Endodermal cell (in vitro differentiated cells): ENCODE measurements around the gene CAMTA1. TPM values are rescaled to one million over a fixed set of nuclear protein-coding genes. Genes with fewer than 3 reads are reported as not detected.

ENCODE experiments used
- DNase-seq: peaks from one replicate; pipeline ENCODE4 v3.0.0-alpha.2; 2017
- H3K27ac ChIP-seq: 2 replicates; pipeline ENCODE4 v1.5.1; 2013; ENCODE audit warnings: mild to moderate bottlenecking, low read depth, low read length, moderate library complexity
- H3K27me3 ChIP-seq: 2 replicates; pipeline ENCODE4 v1.6.1; 2013; ENCODE audit warnings: mild to moderate bottlenecking, low read length, moderate library complexity; ENCODE audit not compliant: insufficient read depth, control insufficient read depth, poor library complexity, severe bottlenecking
- H3K36me3 ChIP-seq: 2 replicates; pipeline ENCODE4 v1.7.0; 2013; ENCODE audit warnings: mild to moderate bottlenecking, low read length, moderate library complexity; ENCODE audit not compliant: control insufficient read depth, insufficient read depth
- H3K4me1 ChIP-seq: one replicate; pipeline ENCODE4 v1.7.0; 2013; ENCODE audit warnings: low read length; ENCODE audit not compliant: control insufficient read depth, insufficient read depth
- H3K4me3 ChIP-seq: 2 replicates; pipeline ENCODE4 v1.5.1; 2013; ENCODE audit warnings: mild to moderate bottlenecking, low read length, moderate library complexity
- H3K9ac ChIP-seq: 2 replicates; pipeline ENCODE4 v1.6.1; 2013; ENCODE audit warnings: mild to moderate bottlenecking, low read length, moderate library complexity; ENCODE audit not compliant: poor library complexity, severe bottlenecking; ENCODE audit errors: extremely low read depth
- H3K9me3 ChIP-seq: 2 replicates; pipeline ENCODE4 v1.6.1; 2013; ENCODE audit warnings: mild to moderate bottlenecking, low read length, moderate library complexity; ENCODE audit not compliant: control insufficient read depth
- H3K27ac Mint-ChIP-seq: 2 replicates; pipeline ENCODE4 v1.8.0; 2020; ENCODE audit warnings: mixed read lengths
- H3K27me3 Mint-ChIP-seq: 2 replicates; pipeline ENCODE4 v1.8.0; 2021; ENCODE audit warnings: mild to moderate bottlenecking, mixed read lengths; ENCODE audit not compliant: insufficient read depth
- H3K36me3 Mint-ChIP-seq: 2 replicates; pipeline ENCODE4 v1.8.0; 2020; ENCODE audit warnings: low read depth, mixed read lengths
- H3K4me1 Mint-ChIP-seq: 2 replicates; pipeline ENCODE4 v1.8.0; 2020; ENCODE audit warnings: mixed read lengths
- H3K4me3 Mint-ChIP-seq: 2 replicates; pipeline ENCODE4 v1.8.0; 2020; ENCODE audit warnings: mild to moderate bottlenecking, moderate library complexity, mixed read lengths
- H3K9me3 Mint-ChIP-seq: 2 replicates; pipeline ENCODE4 v1.8.0; 2020; ENCODE audit warnings: mild to moderate bottlenecking, mixed read lengths
- WGBS, 2 experiments: methylation state at CpG; one replicate each; pipeline versions ENCODE4 v1.1.5 to v1.1.7; 2013; ENCODE audit warnings: missing lambda C conversion rate in 2 of 2, mixed read lengths in 1 of 2; ENCODE audit not compliant: insufficient coverage in 1 of 2, insufficient read length in 1 of 2; 5-methylcytosine and 5-hydroxymethylcytosine counted together
- total RNA-seq, 2 donors: library from RNA; stranded (reverse); fragmentation: NEBNext Ultra II Directional in 1 of 2; extraction: Animal tissue kit (Norgen Biotek cat#: 25700) in 1 of 2; gene quantifications; 2 replicates in 1 of 2; 3 replicates in 1 of 2; pipeline ENCODE4 v1.2.1, GENCODE V29; 2021
- TF ChIP-seq, protein P1 (sequence below): fragments of 200-600 bp; sonication (generic); conservative IDR thresholded peaks from 2 replicates; pipeline ENCODE4 v1.5.0; 2021; ENCODE audit warnings: antibody characterized with exemption, mild to moderate bottlenecking

CAMTA1 gene
- total RNA-seq, 2 donors from 2014 or later, result 123 to 137 TPM

DNA sequence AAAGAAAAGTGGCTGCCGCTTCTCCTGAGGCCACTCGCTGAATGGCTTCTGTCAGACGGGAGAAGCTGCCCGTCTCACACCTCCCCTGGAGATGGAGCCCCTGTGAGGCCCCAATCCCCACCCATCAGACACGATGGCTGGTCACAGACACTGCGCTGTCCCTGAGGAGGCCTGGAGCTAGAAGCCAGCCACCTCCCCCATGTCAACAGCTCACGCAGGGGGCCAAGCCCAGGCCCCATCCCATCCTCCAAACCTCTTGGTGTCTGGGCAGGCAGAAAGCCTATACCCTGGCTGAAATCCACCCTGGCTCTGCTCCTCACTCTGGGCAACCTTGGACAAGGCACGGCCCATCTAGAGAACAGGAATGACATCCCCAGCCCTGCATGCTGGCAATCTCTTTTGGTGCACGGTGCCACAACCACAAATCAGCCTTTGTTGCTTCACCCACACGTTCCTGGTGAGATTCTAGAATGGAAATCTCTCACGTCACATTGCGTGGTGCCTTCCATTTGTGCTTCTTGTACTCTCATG, 711.9 kb downstream of the CAMTA1 start:
- no peak for DNase-seq
- WGBS, 2 experiments, result 89 to 90% methylated on average over 7 to 12 of the region's 12 CpGs
- Mint-ChIP-seq H3K4me3 (no peak overlapping the region), H3K36me3 (no peaks in the 10 kb centered on the region), H3K9me3 (peaks cover 3% of the 10 kb centered on the region), H3K4me1 (no peaks in the 10 kb centered on the region), H3K27me3 (no peaks in the 10 kb centered on the region), H3K27ac (no peak overlapping the region)
- H3K36me3 ChIP-seq, result no peaks in the 10 kb centered on the region
- H3K4me3 ChIP-seq, result no peak overlapping the region
- H3K9me3 ChIP-seq, result no peaks in the 10 kb centered on the region
- H3K27ac ChIP-seq, result no peak overlapping the region
- no peak overlapping the region for H3K9ac ChIP-seq
- H3K27me3 ChIP-seq, result no peaks in the 10 kb centered on the region
- TF ChIP-seq, protein P1, sequence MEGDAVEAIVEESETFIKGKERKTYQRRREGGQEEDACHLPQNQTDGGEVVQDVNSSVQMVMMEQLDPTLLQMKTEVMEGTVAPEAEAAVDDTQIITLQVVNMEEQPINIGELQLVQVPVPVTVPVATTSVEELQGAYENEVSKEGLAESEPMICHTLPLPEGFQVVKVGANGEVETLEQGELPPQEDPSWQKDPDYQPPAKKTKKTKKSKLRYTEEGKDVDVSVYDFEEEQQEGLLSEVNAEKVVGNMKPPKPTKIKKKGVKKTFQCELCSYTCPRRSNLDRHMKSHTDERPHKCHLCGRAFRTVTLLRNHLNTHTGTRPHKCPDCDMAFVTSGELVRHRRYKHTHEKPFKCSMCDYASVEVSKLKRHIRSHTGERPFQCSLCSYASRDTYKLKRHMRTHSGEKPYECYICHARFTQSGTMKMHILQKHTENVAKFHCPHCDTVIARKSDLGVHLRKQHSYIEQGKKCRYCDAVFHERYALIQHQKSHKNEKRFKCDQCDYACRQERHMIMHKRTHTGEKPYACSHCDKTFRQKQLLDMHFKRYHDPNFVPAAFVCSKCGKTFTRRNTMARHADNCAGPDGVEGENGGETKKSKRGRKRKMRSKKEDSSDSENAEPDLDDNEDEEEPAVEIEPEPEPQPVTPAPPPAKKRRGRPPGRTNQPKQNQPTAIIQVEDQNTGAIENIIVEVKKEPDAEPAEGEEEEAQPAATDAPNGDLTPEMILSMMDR, result no peak
- H3K4me1 ChIP-seq, result no peaks in the 10 kb centered on the region

DNA sequence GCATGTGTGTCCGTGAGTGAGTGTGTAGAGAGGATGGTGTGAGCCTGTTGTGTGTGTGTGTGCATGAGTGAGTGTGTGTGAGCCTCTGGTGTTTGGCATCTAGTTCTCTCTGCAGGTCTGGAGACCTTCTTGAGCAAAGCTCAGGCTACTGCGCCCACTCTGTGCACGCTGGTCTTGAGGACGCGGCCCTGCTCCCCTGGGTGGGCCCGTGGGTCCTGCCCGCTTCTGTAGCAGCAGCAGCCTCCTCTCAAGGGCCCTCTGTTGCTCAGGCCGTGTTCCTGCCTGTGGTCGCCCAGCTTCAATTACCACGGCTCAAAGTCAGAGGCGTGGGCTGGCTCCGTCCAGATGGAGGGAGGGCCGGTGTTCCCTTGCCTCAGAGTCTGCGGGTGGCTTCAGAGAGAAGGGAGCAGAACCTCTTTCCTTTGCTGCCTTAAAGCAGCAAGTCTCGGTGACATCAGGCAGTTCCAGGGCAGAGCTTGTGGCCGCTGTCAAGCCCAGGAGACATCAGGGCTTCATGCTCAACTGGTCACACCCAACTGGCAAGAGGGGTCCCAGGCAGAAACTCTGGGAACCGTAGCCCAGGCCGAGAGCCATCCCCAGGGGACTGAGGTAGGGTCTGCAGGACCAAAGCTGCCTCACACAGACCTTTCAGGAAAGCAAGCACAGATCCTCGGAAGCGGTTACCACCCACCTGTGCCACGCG, 715.3 kb downstream of the CAMTA1 start:
- Mint-ChIP-seq H3K4me3 (no peak overlapping the region), H3K27me3 (no peaks in the 10 kb centered on the region), H3K27ac (no peak overlapping the region), H3K36me3 (no peaks in the 10 kb centered on the region), H3K4me1 (no peaks in the 10 kb centered on the region), H3K9me3 (no peaks in the 10 kb centered on the region)
- Histone ChIP-seq H3K9ac (no peak overlapping the region), H3K27me3 (no peaks in the 10 kb centered on the region), H3K4me1 (no peaks in the 10 kb centered on the region), H3K9me3 (no peaks in the 10 kb centered on the region), H3K36me3 (no peaks in the 10 kb centered on the region), H3K4me3 (no peak overlapping the region), H3K27ac (peak overlapping the region; percentile 26)
- WGBS, 2 experiments, result 87 to 97% methylated on average over 16 to 22 of the region's 22 CpGs
- TF ChIP-seq, protein P1, result no peak
- no peak for DNase-seq

DNA sequence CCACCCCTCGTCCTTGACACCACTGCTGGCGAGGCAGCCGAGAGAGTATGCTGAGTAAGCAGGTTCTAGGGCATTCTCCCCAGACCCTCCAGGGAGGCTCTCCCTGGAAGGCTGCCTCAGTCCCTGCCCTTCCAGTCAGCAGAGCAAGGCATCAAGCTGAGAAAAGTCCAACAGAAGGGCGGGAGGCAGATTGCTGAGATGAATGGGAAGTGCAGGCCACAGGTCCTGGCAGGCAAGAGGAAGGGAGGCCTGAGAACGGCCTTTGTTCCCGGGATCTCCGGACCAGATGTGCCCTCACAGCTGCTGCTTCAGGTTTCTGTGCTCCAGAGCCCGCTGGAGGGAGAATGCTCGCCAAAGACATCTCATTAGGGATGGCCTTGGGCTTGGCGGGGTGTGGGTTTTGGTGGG, 715.8 kb downstream of the CAMTA1 start:
- no peaks in the 10 kb centered on the region for H3K27me3 Mint-ChIP-seq
- H3K9me3 Mint-ChIP-seq, result no peaks in the 10 kb centered on the region
- H3K4me1 Mint-ChIP-seq, result no peaks in the 10 kb centered on the region
- H3K27ac Mint-ChIP-seq, result peak overlapping the region; percentile 35
- H3K27ac ChIP-seq, result peak overlapping the region; percentile 26
- H3K36me3 ChIP-seq, result no peaks in the 10 kb centered on the region
- no peaks in the 10 kb centered on the region for H3K27me3 ChIP-seq
- no peak overlapping the region for H3K4me3 Mint-ChIP-seq
- no peak overlapping the region for H3K4me3 ChIP-seq
- 63 to 71% methylated on average over 2 to 10 of the region's 10 CpGs for WGBS, 2 experiments
- H3K9ac ChIP-seq, result no peak overlapping the region
- no peak for DNase-seq
- TF ChIP-seq, protein P1, result no peak
- H3K36me3 Mint-ChIP-seq, result no peaks in the 10 kb centered on the region
- no peaks in the 10 kb centered on the region for H3K9me3 ChIP-seq
- no peaks in the 10 kb centered on the region for H3K4me1 ChIP-seq
